GM08714 (cell line): ENCODE results near the gene WDR35.
"Not testable (repeated sequence)": the region's sequence is repeated elsewhere in the genome, so short reads cannot be mapped to it uniquely, and the experiment has no call there.

Source experiments
- H3K4me3 ChIP-seq: fragments of 200-500 bp; sonication (Bioruptor generic); 2 replicates; pipeline ENCODE4 v1.5.1; 2014; ENCODE audit warnings: mild to moderate bottlenecking, low read length, inconsistent platforms
- ZNF274 ChIP-seq: IDR thresholded peaks from 2 replicates; pipeline ENCODE4 v1.6.1; 2012; ENCODE audit warnings: mild to moderate bottlenecking, low read depth, low read length

Gene WDR35

DNA sequence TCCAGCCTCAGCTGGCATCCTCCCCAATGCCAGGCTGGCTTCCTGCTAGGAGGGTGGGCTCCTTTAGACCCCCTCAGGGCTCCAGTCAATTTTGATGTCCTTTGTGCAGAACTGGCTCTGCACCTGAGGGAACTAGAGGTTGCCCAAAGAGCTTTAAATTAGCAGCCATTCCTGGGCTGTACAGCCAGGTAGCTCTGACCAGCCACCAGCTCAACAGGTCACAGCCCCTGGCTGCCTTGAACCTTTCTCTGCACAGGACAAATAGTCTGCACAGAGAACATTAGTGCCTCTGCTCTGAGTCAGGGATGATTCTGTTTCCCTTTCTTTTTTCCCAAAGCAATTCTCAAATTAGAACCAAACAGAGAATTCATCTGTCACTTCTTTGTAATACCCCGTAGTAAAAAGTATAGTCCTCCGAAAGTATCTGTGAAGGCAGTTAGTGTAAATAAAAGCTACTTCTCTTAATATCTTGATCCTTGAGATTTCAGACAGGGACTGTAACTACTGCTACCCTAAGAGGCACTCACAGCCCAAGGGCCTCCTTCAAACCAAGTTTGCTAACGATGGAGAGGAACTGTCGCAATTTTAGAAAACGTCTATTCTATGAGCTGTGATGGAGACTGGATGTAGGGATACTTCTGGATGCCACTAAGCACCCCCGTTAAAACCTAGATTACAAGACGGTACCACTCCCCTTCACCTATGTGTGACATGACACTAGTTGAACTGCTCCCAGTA lies 91.1 kb downstream of the WDR35 start:
- no peak overlapping the region for H3K4me3 ChIP-seq
- no peak for TF ChIP-seq ZNF274

DNA sequence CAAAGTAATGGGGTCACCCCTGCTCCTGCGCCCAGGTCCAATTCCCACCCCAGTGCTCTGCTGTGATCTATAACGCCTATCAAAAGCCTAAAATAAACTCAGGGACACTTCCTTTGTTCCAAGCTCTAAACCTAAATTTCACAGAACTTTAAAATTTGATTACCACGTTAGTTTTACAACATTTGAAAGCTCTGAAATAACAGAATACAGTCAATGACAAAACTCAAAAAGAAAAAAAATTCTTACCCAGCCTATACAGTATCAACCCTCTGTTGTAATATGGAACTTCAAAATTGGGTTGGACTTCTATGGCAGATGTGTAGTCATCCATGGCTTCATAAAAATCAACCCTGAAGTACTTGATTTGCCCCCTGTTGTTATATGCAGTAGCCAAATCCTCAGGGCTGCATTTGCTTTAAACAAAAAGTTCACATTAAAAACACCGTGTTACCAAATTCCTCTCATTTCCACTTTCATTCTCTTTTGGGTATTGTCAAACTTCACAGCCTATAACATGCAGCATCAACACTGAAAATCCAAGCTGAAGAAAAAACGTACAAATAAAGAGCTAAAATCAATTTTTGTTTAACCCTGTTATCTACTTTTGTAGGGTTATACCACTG lies 92.2 kb downstream of the WDR35 start:
- no peak overlapping the region for H3K4me3 ChIP-seq
- TF ChIP-seq ZNF274 = no peak

DNA sequence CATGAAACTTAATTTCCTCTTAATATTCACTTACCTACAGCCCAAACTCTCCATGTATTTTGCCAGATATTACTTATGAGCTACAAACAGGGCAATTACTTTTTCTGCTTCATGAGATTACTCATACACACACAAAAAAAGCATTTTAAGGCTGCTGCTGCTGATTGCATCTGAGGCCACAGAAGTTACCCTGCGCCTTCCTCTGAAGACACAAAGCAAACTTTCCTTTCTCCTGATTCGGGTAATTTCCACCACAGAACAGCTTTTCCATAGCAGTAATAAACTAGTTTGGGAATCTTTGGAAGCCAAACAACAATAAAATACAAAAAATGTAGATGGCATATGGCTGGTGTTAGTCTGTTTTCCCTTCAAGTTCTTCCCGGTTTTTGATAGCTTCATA lies 94.4 kb downstream of the WDR35 start:
- TF ChIP-seq ZNF274 = no peak

DNA sequence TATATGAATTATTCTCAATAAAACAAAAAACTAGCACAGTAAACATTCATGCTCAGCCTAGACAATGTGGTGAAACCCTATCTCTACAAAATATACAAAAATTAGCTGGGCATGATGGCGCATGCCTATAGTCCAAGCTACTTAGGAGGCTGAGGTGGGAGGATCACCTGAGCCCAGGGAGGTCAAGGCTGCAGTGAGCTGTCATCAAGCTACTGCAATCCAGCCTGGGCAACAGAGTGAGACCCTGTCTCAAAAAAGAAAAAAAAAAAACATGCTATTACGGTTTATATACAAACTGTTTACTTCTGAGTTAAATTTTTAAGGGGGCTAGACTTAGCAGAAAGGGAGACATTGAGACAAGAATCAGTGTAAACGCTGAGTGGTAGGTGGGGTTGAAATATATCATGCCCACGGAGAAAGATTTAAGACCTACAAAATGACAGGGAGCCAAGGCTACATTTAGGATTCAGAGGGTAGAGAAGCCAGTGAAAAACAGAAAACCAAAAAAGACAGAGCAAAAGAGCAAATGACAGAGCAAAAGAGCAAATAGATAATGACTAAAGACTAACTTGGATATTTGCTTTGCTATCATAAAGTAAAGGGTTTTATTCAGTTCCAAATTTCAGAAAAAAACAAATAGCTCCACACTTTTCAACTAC lies 95.6 kb downstream of the WDR35 start:
- TF ChIP-seq ZNF274 = no peak
- H3K4me3 ChIP-seq = no peak overlapping the region

More for the DNA sequence above, 94.4 kb downstream of the WDR35 start:
- no peak overlapping the region for H3K4me3 ChIP-seq

DNA sequence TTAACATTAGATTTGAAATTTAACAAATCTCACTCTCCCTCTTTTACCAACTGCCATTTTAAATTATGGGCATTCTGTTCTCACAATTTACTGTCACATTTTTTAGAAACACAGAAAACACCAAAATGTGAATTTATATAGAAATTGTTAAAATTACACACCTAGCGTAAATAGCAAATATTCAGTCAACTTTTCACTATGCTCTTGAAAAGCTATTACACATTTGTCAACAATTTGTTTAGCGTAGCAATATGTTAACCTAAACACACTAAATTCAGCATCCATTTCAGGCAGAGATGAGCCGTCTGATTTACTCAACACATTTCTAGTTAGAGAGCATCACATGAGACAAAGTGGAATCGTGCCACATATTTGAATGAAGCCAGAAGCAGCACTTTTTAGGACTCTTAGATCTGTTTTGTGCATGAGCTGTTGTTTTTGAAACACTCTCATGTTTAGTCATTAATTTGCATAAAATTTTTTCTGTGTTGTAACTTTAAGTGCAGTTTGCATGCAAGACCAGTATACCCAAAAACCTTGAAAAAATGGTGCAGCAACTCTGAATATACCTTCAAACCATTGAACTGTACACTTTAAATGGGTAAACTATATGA lies 96.3 kb downstream of the WDR35 start:
- TF ChIP-seq ZNF274 = no peak
- no peak overlapping the region for H3K4me3 ChIP-seq

DNA sequence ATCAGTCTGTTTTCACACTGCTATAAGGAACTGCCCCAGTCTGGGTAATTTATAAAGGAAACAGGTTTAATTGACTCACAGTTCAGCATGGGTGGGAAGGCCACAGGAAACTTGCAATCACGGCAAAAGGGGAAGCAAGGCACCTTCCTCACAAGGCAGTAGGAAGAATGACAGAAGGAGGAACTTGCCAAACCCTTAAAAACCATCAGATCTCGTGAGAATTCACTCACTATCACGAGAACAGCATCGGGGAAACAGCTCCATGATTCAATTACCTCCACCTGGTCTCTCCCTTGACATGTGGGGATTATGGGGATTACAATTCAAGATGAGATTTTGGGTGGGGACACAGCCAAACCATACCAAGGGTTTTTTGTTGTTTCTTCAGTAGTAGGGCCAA lies 97.9 kb downstream of the WDR35 start:
- H3K4me3 ChIP-seq = not testable (repeated sequence)

DNA sequence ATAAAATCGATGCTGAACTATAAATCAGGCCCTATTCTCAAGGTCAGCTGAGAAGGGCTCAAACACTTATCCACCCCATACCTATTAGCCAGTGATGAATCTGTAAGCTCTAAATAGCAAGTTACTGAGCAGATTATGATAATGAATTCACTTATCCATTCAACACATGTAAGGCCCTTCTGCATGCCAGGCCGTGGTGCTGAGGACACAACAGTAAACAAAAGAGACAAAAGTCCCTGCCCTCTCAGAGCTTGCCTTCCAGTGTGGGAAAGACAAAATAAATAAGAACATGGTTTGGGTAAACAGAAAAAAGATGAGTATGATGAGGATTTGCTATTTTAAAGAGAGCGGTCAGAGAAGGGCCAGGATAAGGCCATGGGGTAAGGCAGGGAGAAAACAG lies 99.8 kb downstream of the WDR35 start:
- no peak overlapping the region for H3K4me3 ChIP-seq
- no peak for TF ChIP-seq ZNF274

DNA sequence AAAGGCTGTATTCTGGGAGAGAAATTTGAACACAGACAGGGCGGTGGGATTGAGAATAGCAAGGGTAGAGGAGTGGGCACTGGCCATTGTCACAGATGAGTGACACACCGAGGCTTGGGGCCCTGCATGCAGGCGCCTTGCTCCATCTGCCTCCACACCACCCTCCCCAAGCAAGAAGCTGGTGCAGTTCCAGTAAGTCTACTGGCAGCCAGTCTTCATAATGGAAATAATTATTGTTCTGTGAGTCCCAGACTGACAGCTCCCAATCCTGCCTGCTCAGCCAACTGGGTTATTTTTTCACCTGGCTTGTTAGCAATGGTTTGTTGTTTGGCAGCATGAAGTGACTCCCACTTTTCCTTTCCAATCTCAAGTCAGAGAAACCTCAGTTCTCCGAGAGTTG lies 101.1 kb downstream of the WDR35 start:
- TF ChIP-seq ZNF274 = no peak
- no peak overlapping the region for H3K4me3 ChIP-seq

DNA sequence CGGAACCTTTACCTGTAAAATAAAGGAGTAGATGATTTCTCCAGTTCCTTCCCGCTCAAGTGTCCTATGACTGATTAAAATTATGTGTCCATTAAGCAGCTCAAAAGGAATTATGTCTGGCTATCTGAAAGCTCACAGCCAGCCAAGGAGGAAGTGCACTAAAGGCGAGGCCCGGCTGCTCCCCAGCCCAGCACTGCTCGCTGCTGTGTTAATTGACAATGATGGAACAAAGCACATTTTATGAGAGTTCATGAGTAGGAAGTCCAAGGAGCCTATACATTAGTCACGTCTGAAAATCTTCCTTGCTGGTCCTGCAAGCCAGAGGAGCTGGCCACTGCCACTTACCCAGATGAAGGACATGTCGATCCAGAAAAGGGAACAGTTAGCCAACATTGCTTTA lies 102.4 kb downstream of the WDR35 start:
- no peak for TF ChIP-seq ZNF274
- no peak overlapping the region for H3K4me3 ChIP-seq

DNA sequence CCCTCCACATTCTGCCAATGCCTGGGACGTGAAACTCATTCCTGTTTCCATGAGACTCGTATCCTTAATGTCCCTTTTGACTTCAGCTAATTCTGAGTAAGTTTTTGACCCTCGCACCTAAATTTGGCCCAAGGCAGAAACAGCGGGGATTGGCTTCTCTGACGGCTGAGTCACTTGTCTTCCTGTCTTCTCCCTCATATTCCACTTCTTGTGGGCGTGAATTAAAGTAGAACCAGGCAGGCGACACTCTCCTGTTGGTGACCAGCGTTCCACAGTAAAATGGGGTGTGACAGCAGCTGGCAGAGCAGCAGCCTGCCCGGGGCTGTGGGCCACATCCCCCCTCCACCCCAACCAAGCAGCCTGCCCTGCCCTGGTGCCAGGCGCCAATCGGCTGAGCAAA lies 103.6 kb downstream of the WDR35 start:
- H3K4me3 ChIP-seq = no peak overlapping the region
- TF ChIP-seq ZNF274 = no peak

DNA sequence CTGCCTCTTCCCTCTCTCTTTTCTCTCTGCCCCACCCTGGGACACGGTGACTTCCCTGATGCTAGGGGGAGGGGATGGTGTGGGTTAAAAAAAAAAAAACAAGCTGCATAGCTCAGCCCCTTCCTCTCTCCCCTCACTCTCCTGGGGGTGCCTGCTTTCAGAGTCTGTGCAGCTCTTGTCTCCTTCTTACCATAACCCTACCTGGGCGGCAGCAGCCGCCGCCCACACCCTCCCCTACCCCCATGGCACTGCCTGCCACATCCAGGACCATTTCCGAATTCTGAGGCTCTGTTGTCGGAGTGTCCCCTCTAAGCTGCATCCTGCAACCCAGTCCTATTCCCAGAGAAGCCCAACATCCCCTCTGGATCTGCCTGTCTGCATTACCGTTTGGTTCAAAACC lies 104.1 kb downstream of the WDR35 start:
- H3K4me3 ChIP-seq = no peak overlapping the region
- no peak for TF ChIP-seq ZNF274

DNA sequence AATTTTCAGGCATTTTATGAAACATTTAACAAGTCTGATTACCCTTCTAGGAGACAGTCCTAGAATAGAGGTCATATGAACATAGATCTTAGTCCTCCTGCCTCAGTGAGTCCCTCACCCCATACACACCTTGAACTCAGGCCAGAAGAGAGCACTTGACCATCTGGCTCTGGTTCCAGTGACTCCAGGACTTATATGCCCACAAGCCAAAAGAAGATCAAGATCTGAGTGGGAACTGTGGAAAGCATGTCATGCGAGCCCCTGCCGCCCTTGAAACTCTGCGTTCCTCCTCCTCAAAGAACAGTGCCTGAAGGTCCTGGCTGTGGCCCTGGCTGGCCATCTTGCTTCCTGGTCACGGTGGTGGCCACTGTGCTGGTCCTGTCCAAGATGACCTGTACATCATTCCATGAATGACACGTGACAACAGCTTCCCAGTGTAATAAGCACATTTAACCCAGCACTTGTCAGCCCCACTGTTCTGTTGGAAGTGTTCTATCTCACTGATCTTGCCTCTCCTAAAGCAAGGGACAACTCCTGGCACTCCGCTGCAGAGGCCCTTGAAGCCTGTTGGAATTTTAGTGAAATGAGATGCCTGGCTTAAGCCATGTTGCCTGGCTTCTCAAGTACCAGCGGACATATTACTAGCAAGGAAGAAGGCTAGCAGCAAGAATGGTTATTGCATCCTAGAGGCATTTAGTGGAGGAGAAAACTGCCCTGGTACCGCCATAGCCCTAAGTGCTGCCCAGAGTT lies 105.8 kb downstream of the WDR35 start:
- TF ChIP-seq ZNF274 = no peak
- H3K4me3 ChIP-seq = no peak overlapping the region

DNA sequence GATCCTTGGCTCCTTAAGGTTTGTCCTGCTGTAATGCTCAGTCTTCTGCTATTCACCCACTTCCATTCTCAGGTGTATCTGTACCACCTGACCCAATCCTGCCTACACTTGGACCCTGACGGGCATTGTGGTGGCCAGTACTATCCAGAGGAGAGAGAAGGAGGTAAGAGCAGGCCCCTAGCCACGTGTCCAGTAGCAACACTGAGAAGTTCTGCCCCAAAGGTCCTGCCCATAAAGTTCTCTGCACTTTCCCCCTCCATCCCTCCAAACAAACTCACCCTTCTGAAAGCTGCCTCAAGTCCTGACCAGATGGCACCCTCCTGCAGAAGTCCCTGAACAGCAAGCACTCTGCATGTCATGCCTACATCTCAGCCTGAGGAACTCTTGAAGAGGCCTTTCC lies 106.4 kb downstream of the WDR35 start:
- no peak for TF ChIP-seq ZNF274

DNA sequence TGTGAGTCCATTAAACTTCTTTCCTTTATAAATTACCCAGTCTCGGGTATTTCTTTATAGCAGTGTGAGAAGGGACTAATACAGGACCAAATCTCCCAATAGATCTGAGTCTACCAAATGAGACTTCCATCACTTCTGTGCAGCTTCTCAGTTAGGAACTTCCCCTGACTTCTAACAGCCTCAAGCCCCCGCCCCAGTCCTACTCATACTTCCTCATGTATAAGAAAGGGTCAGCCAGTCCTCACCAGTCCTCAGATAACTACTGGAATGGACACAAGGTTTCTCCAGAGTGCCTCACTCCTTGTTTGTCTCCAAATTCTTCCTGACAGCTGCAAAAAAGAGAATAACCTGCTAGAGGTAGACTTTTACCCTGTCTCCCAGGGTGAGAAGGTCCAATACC lies 107.6 kb downstream of the WDR35 start:
- TF ChIP-seq ZNF274 = no peak
- no peak overlapping the region for H3K4me3 ChIP-seq

More for the DNA sequence above, 106.4 kb downstream of the WDR35 start:
- H3K4me3 ChIP-seq = no peak overlapping the region
